Hepatocyte (in vitro differentiated cells): ENCODE measurements around the gene LDLRAD3.

Experiments used
- EZH2 ChIP-seq: fragments of 200-600 bp; sonication (generic); IDR thresholded peaks from 2 replicates; pipeline ENCODE4 v1.6.1; 2016; ENCODE audit warnings: antibody characterized with exemption, mild to moderate bottlenecking, borderline replicate concordance
- EZH2phosphoT487 ChIP-seq: fragments of 200-600 bp; sonication (generic); IDR thresholded peaks from one replicate; pipeline ENCODE4 v1.6.1; 2018; ENCODE audit warnings: antibody characterized with exemption, mild to moderate bottlenecking, low read depth, moderate library complexity; ENCODE audit not compliant: unreplicated experiment, severe bottlenecking
- TF ChIP-seq, protein P1 (sequence below): fragments of 200-600 bp; sonication (generic); IDR thresholded peaks from 2 replicates; pipeline ENCODE4 v1.5.1; 2016; ENCODE audit warnings: antibody characterized with exemption, mild to moderate bottlenecking; ENCODE audit not compliant: poor library complexity

DNA sequence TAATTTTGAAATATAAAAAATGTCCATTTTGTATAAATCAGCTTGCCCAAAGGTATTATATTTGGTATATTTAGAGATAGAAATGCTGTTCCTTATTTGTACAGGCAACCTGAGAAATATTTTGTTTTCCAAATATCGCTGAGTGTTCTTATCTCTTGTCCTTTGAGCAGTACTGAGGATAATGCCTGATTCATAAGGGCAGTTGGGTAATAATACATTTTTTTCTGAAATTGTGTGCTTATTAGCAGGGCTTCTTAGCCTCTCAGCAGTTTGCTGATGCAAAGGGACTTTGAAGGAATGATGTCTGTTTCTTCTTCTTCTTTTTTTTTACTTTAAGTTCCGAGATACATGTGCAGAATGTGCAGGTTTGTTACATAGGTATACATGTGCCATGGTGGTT is 69.1 kb downstream of the LDLRAD3 start:
- TF ChIP-seq, protein P1, sequence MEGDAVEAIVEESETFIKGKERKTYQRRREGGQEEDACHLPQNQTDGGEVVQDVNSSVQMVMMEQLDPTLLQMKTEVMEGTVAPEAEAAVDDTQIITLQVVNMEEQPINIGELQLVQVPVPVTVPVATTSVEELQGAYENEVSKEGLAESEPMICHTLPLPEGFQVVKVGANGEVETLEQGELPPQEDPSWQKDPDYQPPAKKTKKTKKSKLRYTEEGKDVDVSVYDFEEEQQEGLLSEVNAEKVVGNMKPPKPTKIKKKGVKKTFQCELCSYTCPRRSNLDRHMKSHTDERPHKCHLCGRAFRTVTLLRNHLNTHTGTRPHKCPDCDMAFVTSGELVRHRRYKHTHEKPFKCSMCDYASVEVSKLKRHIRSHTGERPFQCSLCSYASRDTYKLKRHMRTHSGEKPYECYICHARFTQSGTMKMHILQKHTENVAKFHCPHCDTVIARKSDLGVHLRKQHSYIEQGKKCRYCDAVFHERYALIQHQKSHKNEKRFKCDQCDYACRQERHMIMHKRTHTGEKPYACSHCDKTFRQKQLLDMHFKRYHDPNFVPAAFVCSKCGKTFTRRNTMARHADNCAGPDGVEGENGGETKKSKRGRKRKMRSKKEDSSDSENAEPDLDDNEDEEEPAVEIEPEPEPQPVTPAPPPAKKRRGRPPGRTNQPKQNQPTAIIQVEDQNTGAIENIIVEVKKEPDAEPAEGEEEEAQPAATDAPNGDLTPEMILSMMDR: no peak
- TF ChIP-seq EZH2 (no peak), EZH2phosphoT487 (no peak)
